Right lobe of liver (tissue), 6 donors: Measurements from ENCODE around the gene UQCRH. TPM values are rescaled to one million over a fixed set of nuclear protein-coding genes. Genes with fewer than 3 reads are reported as not detected.

ENCODE experiments used
- ATAC-seq, 4 donors: fragments of 200-7000 bp; cut with Tn5 transposase; one replicate each; pipeline ENCODE4 v1.9.1; 2020; ENCODE audit warnings: mild to moderate bottlenecking in 4 of 4, moderate library complexity in 4 of 4
- DNase-seq, 3 donors: peaks; one replicate each; pipeline ENCODE4 v3.0.0-alpha.2; 2020
- H3K27ac ChIP-seq, 3 donors: fragments of 200-600 bp; one replicate each; pipeline ENCODE4 v1.8.0; 2022
- H3K27me3 ChIP-seq, 2 donors: fragments of 200-600 bp; one replicate each; pipeline ENCODE4 v1.8.0; 2022
- H3K36me3 ChIP-seq, 4 donors: fragments of 200-600 bp; sonication (generic) in 1 of 4; one replicate each; pipeline versions ENCODE4 v1.5.1 to v1.8.0; 2017 to 2022; ENCODE audit warnings: control low read depth in 1 of 4
- H3K4me1 ChIP-seq, 4 donors: fragments of 200-600 bp; sonication (generic) in 1 of 4; one replicate each; pipeline versions ENCODE4 v1.5.1 to v1.8.0; 2017 to 2022; ENCODE audit warnings: control low read depth in 1 of 4
- H3K4me3 ChIP-seq, 3 donors: fragments of 200-600 bp; one replicate each; pipeline ENCODE4 v1.8.0; 2022
- H3K9me3 ChIP-seq, 4 donors: fragments of 200-600 bp; sonication (generic) in 1 of 4; one replicate each; pipeline versions ENCODE4 v1.5.1 to v1.8.0; 2017 to 2022; ENCODE audit warnings: control low read depth in 1 of 4
- CTCF ChIP-seq, 4 donors: fragments of 200-600 bp in 3 of 4; fragments of 450-650 bp in 1 of 4; IDR thresholded peaks; one replicate each; pipeline versions ENCODE4 v1.5.1 to v1.8.0; 2016 to 2022; ENCODE audit warnings: antibody characterized with exemption in 4 of 4, mild to moderate bottlenecking in 2 of 4
- POLR2A ChIP-seq: fragments of 450-650 bp; IDR thresholded peaks from one replicate; pipeline ENCODE4 v1.6.1; 2017; ENCODE audit warnings: antibody characterized with exemption, mild to moderate bottlenecking
- WGBS: methylation state at CpG from one replicate; pipeline ENCODE4 v1.1.6; 2018; ENCODE audit warnings: low coverage, low lambda C conversion rate; ENCODE audit not compliant: insufficient coverage; ENCODE audit errors: missing lambda C conversion rate; 5-methylcytosine and 5-hydroxymethylcytosine counted together
- intact Hi-C, 2 donors: fragments of 100-400 bp; cut with DNase I; formaldehyde crosslinking; loops; one replicate each; pipeline versions ENCODE4 v1.11.2 to v1.14.1; 2022
- total RNA-seq, 6 experiments: library from RNA; depleted of rRNA in 2 of 6; stranded (reverse); fragments of >200 nt in 2 of 6; fragmentation: NEBNext Ultra II Directional in 3 of 6; extraction: Animal tissue kit (Norgen Biotek cat#: 25700) in 3 of 6; gene quantifications; one replicate each; pipeline versions ENCODE4 v1.1.0 to v1.2.4, GENCODE V29; 2016 to 2023
- donor health status: DM: no; HTN: yes; CAD: no.
- donor health status: DM: no; HTN: no; CAD: no.
- donor health status: DM: no; HTN: no; CAD: no.
- donor health status: DM: no; HTN: yes; CAD: no.
- donor health status: DM: no; HTN: yes; CAD: no.

The UQCRH gene
- total RNA-seq, 6 experiments from 2014 or later: 71.6 to 244 (median 90.4) TPM

- no peaks in the 10 kb centered on the region for H3K27me3 ChIP-seq
- no peak for TF ChIP-seq CTCF (IDR thresholded peaks at IDR 0.05)
- no peak for TF ChIP-seq POLR2A
- H3K36me3 ChIP-seq: peaks cover 0 to 34% (median 15%) of the 10 kb centered on the region in 4 donors
- no peaks in the 10 kb centered on the region for H3K4me1 ChIP-seq
- no peak overlapping the region for H3K27ac ChIP-seq
- 96% methylated on average over 5 of the region's 5 CpGs for whole genome bisulfite sequencing
- no peaks in the 10 kb centered on the region for H3K9me3 ChIP-seq
- DNase-seq (no peak), ATAC-seq (no peak)
- intact Hi-C loops: no loop called here
- H3K4me3 ChIP-seq: no peak overlapping the region
Measured at GRCh38 chr1:46289134-46289494, 14.4 kb upstream of the UQCRH start.

DNA sequence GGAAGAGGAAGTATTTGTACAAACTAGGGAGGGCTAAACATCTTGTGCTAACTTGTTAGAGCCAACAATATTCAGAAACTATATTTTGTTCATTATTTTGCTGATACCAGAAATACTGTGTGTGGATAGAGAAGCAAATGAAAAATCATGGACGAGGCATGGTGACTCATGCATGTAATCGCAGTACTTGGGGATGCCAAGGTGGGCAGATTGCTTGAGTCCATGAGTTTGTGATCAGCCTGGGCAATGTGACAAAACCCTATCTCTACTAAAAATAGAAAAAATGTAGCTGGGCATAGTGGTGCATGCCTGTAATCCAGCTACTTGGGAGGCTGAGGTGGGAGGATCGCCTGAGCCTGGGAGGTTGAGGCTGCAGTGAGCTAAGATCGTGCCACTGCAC, 13.5 kb upstream of the UQCRH start:
- DNase-seq (no peak), ATAC-seq (no peak)
- Histone ChIP-seq H3K36me3 (peaks cover 0 to 31% (median 18%) of the 10 kb centered on the region in 4 donors), H3K27ac (no peak overlapping the region), H3K27me3 (no peaks in the 10 kb centered on the region), H3K4me1 (no peaks in the 10 kb centered on the region), H3K9me3 (no peaks in the 10 kb centered on the region), H3K4me3 (no peak overlapping the region)
- intact Hi-C loops: no loop called here
- TF ChIP-seq POLR2A (no peak), CTCF (IDR thresholded peaks at IDR 0.05) (no peak)
- WGBS: 89% methylated on average over 4 of the region's 4 CpGs

DNA sequence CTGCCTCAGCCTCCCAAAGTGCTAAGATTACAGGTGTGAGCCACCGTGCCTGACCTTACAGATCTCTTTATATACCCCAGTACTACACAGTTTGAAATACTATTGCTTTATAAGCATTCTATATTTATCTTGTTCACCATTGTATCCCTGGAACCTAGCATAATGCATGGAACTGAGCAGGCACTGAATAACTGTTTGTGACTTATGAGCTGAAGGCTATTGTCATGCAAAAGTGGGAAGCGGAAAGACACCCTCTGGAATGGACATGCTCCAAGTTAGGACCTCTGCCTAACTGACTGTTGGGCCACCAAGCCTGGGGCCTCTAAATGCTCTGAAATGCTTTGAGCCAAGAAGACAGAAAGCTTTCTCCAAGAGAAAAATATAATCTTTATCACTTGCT, 8.2 kb upstream of the UQCRH start:
- DNase-seq (no peak), ATAC-seq (no peak)
- no peak for TF ChIP-seq POLR2A
- TF ChIP-seq CTCF (IDR thresholded peaks at IDR 0.05): no peak
- H3K36me3 ChIP-seq: peaks cover 2 to 45% (median 23%) of the 10 kb centered on the region in 4 donors
- 100% methylated on average over 1 of the region's 2 CpGs for WGBS
- no peaks in the 10 kb centered on the region for H3K4me1 ChIP-seq
- intact Hi-C loops: no loop called here
- no peaks in the 10 kb centered on the region for H3K27me3 ChIP-seq
- H3K27ac ChIP-seq: no peak overlapping the region
- H3K4me3 ChIP-seq: no peak overlapping the region
- no peaks in the 10 kb centered on the region for H3K9me3 ChIP-seq

- ATAC-seq (no peak), DNase-seq (no peak)
- no peaks in the 10 kb centered on the region for H3K27me3 ChIP-seq
- H3K9me3 ChIP-seq: no peaks in the 10 kb centered on the region
- no peak overlapping the region for H3K4me3 ChIP-seq
- H3K36me3 ChIP-seq: peaks cover 2 to 38% (median 23%) of the 10 kb centered on the region in 4 donors
- H3K4me1 ChIP-seq: peaks cover 0 to 10% (median 4%) of the 10 kb centered on the region in 4 donors
- intact Hi-C loops: no loop called here
- no peak for TF ChIP-seq CTCF (IDR thresholded peaks at IDR 0.05)
- TF ChIP-seq POLR2A: no peak
- H3K27ac ChIP-seq: no peak overlapping the region
Measured at GRCh38 chr1:46298387-46298786, 5.1 kb upstream of the UQCRH start.
